Stimulated activated CD4-positive, alpha-beta T cell treated with anti-CD3 and anti-CD28 coated beads, Interleukin-1b, Interleukin-23, amount 100 ng/mL, for 24 hours (primary cell): ENCODE measurements around the gene SLC52A1.
"Not testable (repeated sequence)": the region's sequence is repeated elsewhere in the genome, so short reads cannot be mapped to it uniquely, and the experiment has no call there.

ENCODE experiments used
- DNase-seq, 4 experiments: peaks; one replicate each; pipeline ENCODE4 v3.0.0-alpha.2; 2020; ENCODE audit warnings: low read depth in 4 of 4, low spot score in 1 of 4

Gene SLC52A1

DNA sequence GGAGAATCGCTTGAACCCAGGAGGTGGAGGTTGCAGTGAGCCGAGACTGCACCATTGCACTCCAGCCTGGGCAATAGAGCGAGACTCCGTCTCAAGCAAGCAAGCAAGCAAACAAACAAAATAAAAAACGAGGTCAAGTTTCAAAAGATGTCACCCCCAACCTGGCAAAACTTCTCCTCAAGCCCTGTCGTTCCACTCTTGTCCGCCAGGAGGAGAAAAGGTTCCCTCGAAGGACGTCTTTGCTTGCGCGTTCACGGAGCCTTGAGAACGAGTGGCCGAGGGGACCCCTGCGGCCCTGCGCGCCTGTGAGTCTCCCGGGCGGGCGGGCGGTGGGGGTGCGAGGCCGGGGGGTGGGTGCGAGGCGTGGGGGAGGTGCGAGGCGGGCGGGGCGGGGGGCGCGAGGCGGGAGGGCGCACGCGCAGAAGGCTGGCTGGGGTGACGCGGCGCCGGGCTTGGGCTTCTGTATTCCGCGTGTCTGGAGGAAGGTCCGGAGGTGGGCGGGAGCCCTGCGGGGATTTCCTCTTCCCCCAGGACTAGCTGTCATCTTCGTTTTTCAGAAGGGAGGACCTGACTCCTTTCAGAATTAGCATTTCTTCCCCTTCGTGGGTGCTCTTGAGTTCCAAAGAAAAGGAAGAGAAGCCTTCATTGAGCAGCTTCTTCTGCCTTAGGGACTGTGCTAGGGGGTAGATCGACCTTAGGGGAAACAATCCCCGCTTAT, 3.7 kb downstream of the SLC52A1 start:
- DNase-seq = peak; percentile 67 to 83 (median 80)

DNA sequence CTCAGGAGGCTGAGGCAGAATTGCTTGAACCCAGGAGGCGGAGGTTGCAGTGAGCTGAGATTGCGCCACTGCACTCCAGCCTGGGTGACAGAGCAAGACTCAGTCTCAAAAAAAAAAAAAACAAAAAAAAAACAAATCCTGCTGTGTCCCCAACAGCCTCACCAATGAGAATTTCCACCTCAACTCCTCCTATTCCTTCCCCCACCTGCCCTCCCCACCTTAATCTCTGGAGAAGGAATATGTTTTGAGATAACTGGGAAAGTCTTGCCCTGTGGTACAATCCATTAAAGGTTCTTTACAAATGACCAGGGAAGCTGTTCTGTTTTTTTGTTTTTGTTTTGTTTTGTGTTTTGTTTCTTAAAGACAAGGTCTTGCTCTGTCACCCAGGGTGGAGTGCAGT, 5.1 kb downstream of the SLC52A1 start:
- DNase-seq = not testable (repeated sequence)

DNA sequence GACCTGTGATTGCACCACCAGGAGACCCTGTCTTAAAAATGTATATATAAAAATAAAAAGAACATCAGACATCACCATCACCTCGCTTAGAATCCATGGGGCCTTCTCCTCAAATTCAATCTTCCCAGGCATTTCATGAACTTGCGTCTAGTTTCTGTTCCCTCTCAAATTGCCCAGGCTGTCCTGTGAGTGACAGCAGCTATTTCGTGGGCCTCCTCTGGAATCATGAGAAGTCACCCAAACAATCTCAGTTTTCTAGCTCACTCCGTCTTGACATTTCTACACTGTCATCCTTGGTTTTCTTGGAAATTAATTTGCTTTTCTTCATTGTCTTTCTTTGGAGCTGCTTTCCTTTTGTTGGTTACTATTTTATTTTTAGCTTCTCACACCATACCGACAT, 7.3 kb downstream of the SLC52A1 start:
- no peak for DNase-seq

- DNase-seq = no peak
These were observed 7.9 kb downstream of the SLC52A1 start for GRCh38 chr17:5027299-5027698.

DNA sequence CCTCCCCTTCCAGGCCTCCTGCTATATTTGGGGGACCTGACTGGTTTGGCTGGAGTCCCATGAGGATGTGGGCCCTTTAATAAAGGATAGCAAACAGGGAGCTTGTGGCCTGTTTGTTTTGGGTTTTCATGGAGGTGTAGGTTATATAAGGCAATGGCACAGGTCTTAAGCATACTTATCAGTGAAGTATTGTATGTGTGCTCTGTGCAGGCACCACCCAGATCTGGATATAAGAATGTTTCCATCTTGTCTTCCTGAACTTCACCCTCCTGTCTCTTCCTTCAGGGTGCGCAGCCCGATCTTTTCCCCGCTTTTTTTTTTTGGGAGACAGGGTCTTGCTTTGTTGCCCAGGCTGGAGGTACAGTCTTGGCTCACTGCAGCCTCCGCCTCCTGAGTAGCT, 10.6 kb downstream of the SLC52A1 start:
- no peak for DNase-seq

GRCh38 chr17:5023588-5024147, 11.6 kb downstream of the SLC52A1 start:
- no peak for DNase-seq

DNA sequence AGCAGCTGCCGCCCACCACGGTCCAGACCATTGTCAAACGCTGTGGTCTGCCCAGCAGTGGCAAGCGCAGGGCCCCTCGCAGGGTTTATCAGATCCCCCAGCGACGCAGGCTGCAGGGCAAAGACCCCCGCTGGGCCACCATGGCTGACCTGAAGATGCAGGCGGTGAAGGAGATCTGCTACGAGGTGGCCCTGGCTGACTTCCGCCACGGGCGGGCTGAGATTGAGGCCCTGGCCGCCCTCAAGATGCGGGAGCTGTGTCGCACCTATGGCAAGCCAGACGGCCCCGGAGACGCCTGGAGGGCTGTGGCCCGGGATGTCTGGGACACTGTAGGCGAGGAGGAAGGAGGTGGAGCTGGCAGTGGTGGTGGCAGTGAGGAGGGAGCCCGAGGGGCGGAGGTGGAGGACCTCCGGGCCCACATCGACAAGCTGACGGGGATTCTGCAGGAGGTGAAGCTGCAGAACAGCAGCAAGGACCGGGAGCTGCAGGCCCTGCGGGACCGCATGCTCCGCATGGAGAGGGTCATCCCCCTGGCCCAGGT, 13.0 kb downstream of the SLC52A1 start:
- DNase-seq = no peak

DNA sequence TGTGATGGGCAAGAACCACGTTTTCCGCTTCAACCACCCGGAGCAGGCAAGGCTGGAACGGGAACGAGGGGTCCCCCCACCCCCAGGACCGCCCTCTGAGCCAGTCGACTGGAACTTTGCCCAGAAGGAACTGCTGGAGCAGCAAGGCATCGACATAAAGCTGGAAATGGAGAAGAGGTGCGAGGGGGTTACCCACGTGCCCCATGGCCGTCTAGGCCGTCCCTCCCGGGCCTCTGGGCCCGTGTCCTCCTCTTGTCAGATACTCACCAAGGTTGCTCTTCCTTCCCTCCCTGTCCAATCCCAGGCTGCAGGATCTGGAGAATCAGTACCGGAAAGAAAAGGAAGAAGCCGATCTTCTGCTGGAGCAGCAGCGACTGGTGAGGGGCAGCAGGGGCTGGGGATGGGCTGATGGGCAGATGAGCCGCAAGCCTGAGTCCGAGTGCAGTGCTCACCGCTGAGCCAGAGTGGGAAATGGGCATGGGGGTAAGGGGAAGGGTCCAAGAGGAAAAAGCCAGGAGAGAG, 14.7 kb downstream of the SLC52A1 start:
- DNase-seq = no peak

DNA sequence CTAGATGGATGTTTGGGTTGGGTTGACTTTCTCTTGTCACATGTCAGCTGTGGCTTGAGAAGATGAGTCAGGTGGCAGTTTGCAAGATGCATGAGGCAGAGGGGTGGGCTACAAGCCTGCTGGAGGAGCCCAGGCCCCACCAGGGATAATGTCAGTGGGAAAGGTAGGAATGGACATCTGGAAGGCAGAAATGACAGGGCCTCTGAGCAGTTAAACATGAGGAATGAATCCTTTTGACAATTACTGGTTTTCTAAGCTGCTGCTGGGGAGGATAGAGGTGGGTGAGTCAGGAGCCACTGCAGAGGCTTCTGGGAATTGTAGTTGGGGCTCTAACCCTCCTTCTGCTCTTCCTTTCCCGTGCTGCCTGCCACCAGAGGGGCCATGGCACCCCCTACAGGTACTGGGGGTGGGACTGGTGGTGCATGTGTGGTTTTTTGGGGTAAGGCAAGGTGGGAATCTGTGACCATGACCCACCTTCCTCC, 15.7 kb downstream of the SLC52A1 start:
- peak in 2 of 4 experiments; percentile 22 to 27 for DNase-seq

DNA sequence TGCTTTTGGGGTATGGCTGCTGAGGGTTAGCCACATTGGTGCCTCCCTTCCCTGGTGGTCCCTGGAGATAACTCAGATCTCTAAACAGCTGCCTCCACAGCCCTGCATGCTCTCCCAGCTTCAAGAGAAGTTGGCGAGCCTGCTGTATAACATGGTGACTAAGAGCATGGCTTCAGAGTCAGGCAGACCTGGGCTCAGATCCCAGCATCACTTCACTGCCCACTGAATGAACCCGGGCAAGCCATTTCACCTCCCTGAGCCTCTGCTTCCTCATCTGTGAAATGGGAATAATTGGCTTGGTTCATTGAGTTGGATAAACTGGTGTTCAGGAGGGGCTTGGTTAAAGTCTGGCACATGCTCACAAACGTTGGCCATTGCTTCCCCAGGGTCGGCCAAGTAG, 20.9 kb downstream of the SLC52A1 start:
- no peak for DNase-seq

GRCh38 chr17:5011928-5012327, 23.3 kb downstream of the SLC52A1 start:
- no peak for DNase-seq

- DNase-seq = no peak
These were observed 31.9 kb downstream of the SLC52A1 start for GRCh38 chr17:5003214-5003867.

DNA sequence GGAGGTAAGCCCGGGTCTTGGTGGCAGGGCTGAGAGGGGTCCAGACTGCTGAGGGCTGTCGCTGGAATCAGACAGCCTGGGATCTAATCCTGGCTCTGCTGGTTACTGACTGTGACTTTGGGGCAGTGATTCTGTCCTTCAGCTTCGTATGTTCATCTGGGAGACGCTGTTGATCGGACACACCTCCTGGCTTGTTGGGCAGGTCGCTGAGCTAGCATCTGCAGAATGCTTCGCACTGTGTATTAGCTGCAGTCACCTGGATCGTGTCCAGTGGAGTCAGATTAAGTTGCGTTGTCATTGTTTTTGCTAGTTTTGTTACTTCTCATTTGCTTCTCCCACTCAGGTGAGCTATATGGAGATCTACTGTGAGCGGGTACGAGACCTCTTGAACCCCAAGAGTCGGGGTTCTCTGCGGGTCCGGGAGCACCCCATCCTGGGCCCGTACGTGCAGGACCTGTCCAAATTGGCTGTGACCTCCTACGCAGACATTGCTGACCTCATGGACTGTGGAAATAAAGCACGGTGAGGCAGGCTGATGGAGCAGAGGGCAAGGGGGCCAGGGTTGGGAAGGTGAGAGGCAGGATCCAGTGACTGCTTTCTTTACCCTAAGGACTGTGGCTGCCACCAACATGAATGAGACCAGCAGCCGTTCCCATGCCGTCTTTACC, 33.0 kb downstream of the SLC52A1 start:
- no peak for DNase-seq

- no peak for DNase-seq
These were observed 35.0 kb downstream of the SLC52A1 start for GRCh38 chr17:5000237-5000639.

DNA sequence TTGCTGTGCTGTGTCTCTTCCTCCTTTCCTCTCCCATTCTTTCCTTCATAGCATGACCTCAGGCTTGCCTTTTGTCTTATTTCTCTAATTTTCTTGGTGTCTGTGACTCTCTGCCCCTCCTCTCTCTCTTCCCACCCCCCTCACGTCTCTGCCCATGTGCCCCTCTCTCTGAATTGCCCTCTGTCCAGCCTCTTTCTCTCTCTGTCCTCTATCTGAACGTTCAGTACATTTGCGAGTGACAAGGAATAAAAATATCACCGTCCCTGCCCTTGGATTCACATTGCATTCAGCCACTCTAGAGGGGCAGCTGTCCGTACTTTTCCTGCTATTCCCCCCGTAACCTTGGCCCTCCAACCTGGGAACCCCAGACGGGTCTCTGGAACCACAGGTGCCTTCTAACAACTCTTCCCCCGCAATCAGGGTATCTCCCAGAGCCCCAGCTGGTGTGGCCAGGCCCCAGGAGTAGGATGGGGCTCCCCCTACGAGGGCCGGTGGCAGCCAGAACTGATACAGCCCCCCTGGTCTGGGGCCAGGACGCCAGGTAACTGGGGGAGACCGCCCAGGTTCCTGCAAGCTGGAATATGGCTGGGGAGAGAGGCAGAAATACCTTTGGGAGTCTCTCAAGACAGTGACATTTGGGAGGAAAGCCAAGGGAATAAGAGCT, 35.7 kb downstream of the SLC52A1 start:
- no peak for DNase-seq

DNA sequence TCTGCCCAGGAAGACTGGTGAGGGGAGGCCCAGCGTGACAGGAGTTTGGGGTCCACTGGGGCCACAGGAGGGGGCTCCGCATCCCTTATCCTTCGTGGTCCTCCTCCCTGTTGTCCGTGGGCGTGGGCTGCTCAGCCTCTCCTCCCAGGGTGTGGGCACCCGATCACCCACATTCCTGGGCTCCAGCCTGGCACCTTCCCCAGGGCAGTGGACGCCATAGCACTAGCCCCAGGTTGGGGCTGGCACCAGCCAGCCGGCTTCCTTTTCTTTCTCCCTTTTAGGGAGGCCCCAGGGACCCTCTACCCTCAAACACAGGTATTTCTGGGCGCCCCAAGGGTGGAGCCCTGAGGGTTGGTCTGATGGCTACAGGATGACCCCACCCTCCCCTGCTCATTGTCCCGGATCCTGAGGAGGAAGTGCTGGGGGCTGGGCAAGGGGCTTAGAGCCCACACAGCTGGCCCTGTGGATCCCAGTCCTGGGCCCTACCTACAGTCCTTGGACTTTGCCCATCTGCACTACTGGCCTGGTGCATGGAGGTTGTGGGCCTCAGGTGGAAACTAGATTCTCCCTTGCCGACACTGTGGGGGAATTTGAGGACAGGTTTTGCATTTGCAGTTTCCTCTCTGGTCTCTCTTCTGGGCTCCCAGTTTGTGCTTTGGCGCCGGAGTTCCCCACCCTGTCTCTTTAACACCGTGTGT, 36.3 kb downstream of the SLC52A1 start:
- no peak for DNase-seq

GRCh38 chr17:4998027-4998731, 37.0 kb downstream of the SLC52A1 start:
- no peak for DNase-seq

DNA sequence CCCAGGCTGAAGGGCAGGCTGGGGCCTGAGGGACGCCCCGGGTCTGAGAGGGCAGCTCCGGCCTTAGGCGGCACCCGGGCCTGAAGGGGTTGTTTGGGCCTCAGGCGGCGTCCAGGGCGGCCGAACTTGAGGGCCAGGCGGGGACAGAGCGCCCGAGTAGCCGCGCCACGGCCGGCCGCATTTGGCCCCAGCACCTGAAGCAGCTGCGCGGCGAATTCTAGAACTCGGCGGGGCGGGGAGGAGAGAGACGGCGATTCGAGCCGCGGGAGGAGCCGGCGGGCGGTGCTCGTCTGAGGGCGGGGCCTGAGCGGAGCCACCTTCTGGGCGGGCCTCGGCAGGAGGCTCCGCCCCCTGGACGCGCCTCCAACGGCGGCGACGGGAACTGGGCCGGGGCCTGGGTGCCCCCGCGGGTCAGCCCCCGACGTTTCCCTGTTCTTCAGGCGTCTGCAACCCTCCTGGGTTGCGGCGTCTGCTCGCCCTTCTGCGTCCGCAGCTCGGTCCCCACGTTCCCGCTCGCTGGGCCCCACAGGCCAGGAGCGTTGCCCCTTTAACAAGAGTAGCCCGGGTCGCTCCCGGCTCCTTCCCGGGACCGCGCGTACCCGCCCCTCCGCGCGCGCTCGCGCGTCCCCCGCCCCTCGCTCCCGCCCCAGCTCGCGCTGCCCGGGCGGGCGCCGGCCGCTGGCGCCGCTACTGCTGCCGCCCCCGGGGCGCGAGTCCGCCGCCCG, 37.8 kb downstream of the SLC52A1 start, which contains the start of the genes INCA1 and KIF1C:
INCA1 (minus strand) TSS at position 221 of the 725 bp plus-strand sequence. CDS start 3,085 bp downstream, outside the sequence.
KIF1C (plus strand) TSS at position 649 of the 725 bp plus-strand sequence. CDS start 2,297 bp downstream, outside the sequence.
- peak; percentile 74 to 86 (median 85) for DNase-seq
